ENCODE results near the gene SEC14L1.

SEC14L1 gene

GRCh38 chr17:77216486-77216885 lies 75.7 kb downstream of the SEC14L1 start:
- CTCF ChIA-PET = interaction anchor here (0.6 kb wide), 1 partner anchor 1089 kb away, joined by 4 read pairs; no protein-coding TSS in a partner anchor

GRCh38 chr17:77217123-77217522 lies 76.4 kb downstream of the SEC14L1 start:
- no peaks in the 10 kb centered on the region for H3K4me1 ChIP-seq (ENCODE audit: control insufficient read depth, insufficient read depth, low read length)
- H3K36me3 ChIP-seq (ENCODE audit: control insufficient read depth in 2 of 2, insufficient read depth in 1 of 2, low read length in 2 of 2) = peaks cover 4 to 60% of the 10 kb centered on the region in 2 experiments
- CTCF ChIA-PET = no interaction called here
- H3K4me3 ChIP-seq (ENCODE audit: low read depth, low read length) = no peak overlapping the region
- H3K27ac ChIP-seq (ENCODE audit: extremely low read depth, low read depth, low read length) = no peak overlapping the region
- TF ChIP-seq ZNF555 (tag by site-specific recombination; conservative IDR thresholded peaks at IDR 0.05) = no peak
- no peak for TF ChIP-seq GLIS1 (tag by site-specific recombination; IDR thresholded peaks at IDR 0.05)
- no peak for TF ChIP-seq ZNF140 (tag by site-specific recombination; IDR thresholded peaks at IDR 0.05)
- TF ChIP-seq ZNF600 (tag by site-specific recombination; IDR thresholded peaks at IDR 0.05) = no peak
- no peak for TF ChIP-seq TSHZ1 (tag by site-specific recombination; IDR thresholded peaks at IDR 0.05; ENCODE audit: borderline replicate concordance)
- no peak for TF ChIP-seq ZNF639 (tag by site-specific recombination; IDR thresholded peaks at IDR 0.05)
- TF ChIP-seq ZNF423 (tag by site-specific recombination; IDR thresholded peaks at IDR 0.05) = no peak
- TF ChIP-seq ZNF274 (IDR thresholded peaks at IDR 0.05; ENCODE audit: low read length) = no peak
- no peak for TF ChIP-seq ZNF274 (tag by site-specific recombination; IDR thresholded peaks at IDR 0.05; ENCODE audit: borderline replicate concordance)
- no peak for TF ChIP-seq ZNF311 (tag by site-specific recombination; IDR thresholded peaks at IDR 0.05; ENCODE audit: borderline replicate concordance)
- TF ChIP-seq ZNF747 (tag by site-specific recombination; IDR thresholded peaks at IDR 0.05) = no peak
- no peak for TF ChIP-seq ZNF223 (tag by site-specific recombination; IDR thresholded peaks at IDR 0.05)
- POLR2A ChIA-PET = no interaction called here
- no peaks in the 10 kb centered on the region for H3K9me3 ChIP-seq (ENCODE audit: control insufficient read depth, insufficient read depth, low read depth, low read length)

More at GRCh38 chr17:77216486-77216885, 75.7 kb downstream of the SEC14L1 start:
- no peak overlapping the region for H3K4me3 ChIP-seq (ENCODE audit: low read depth, low read length)
- H3K4me1 ChIP-seq (ENCODE audit: control insufficient read depth, insufficient read depth, low read length) = no peaks in the 10 kb centered on the region
- no peaks in the 10 kb centered on the region for H3K9me3 ChIP-seq (ENCODE audit: control insufficient read depth, insufficient read depth, low read depth, low read length)
- POLR2A ChIA-PET = no interaction called here
- H3K27ac ChIP-seq (ENCODE audit: extremely low read depth, low read depth, low read length) = no peak overlapping the region
- TF ChIP-seq ZNF558 (tag by site-specific recombination; IDR thresholded peaks at IDR 0.05) (no peak), WT1 (tag by site-specific recombination; IDR thresholded peaks at IDR 0.05) (peak; percentile 61), TCF7L2 (IDR thresholded peaks at IDR 0.05; ENCODE audit: borderline replicate concordance, low read depth, low read length) (no peak), PATZ1 (tag by site-specific recombination; IDR thresholded peaks at IDR 0.05) (no peak)
- peaks cover 4 to 67% of the 10 kb centered on the region in 2 experiments for H3K36me3 ChIP-seq (ENCODE audit: control insufficient read depth in 2 of 2, insufficient read depth in 1 of 2, low read length in 2 of 2)

GRCh38 chr17:77217566-77217965 lies 76.8 kb downstream of the SEC14L1 start:
- POLR2A ChIA-PET = no interaction called here
- no peaks in the 10 kb centered on the region for H3K4me1 ChIP-seq (ENCODE audit: control insufficient read depth, insufficient read depth, low read length)
- H3K9me3 ChIP-seq (ENCODE audit: control insufficient read depth, insufficient read depth, low read depth, low read length) = no peaks in the 10 kb centered on the region
- no peak overlapping the region for H3K27ac ChIP-seq (ENCODE audit: extremely low read depth, low read depth, low read length)
- CTCF ChIA-PET = no interaction called here
- TF ChIP-seq ZNF169 (tag by site-specific recombination; IDR thresholded peaks at IDR 0.05) (no peak), ZNF521 (tag by site-specific recombination; IDR thresholded peaks at IDR 0.05) (no peak), ZNF404 (tag by site-specific recombination; IDR thresholded peaks at IDR 0.05) (no peak), REST (tag by site-specific recombination; IDR thresholded peaks at IDR 0.05) (no peak), SCRT1 (tag by site-specific recombination; IDR thresholded peaks at IDR 0.05; ENCODE audit: borderline replicate concordance) (no peak), WT1 (tag by site-specific recombination; IDR thresholded peaks at IDR 0.05) (no peak), ZNF16 (tag by site-specific recombination; IDR thresholded peaks at IDR 0.05; ENCODE audit: low read depth) (no peak), ZNF768 (tag by site-specific recombination; IDR thresholded peaks at IDR 0.05) (no peak)
- peaks cover 4 to 56% of the 10 kb centered on the region in 2 experiments for H3K36me3 ChIP-seq (ENCODE audit: control insufficient read depth in 2 of 2, insufficient read depth in 1 of 2, low read length in 2 of 2)
- H3K4me3 ChIP-seq (ENCODE audit: low read depth, low read length) = no peak overlapping the region
